ENCODE results near the gene DNAJB5.
"Not testable (repeated sequence)": the region's sequence is repeated elsewhere in the genome, so short reads cannot be mapped to it uniquely, and the experiment has no call there.

Gene DNAJB5

DNA sequence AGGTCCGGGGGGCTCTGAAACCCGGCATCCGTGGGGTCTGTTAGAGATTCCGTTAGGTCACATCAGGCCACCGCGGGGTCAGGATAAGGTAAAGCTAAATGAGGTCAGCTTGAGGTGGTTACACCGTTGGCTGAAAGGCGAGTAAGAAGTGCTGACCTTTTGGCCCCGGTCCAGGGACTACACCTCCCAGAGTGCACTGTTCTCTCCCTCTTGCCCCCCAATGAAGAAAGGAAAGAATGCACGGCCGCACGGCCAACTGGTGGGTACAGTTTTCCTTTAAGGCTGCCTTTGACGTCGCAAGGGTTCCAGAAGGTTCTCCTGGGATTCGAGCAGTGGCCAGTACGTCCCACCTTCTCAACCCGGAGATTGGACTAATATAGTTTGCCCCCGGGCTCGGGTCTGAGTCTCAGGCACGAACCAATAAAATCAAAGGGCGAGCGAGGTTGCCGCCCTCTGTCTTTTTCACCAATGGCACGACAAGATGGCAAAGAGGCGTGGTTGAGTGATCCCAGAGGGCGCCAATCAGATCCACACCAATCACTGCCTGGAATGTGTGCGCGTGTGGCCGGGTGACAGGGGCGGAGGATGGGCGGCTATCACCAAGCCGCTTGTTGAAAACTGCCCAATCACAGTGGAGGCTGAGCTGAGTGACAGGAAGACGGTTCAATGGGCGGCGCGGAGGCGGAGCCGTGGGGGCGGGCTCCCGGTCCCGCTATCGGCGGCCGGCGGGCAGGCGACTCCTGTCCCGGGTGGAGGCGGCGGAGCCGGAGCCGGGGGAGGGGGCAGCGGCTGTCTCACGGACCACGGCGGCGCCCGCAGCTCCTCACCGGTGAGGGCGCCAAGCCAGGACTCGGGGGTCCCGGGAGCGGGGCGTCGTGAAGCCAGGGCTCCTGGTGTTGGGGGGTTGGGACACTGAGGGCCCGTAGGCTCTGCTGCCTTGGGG, at the start of gene DNAJB5:
TSS of gene DNAJB5 (plus strand) at position 743 of the 943 bp plus-strand sequence. CDS start 886 bp downstream, outside the sequence.
- DNase-seq (ENCODE audit: low spot score), result peak; percentile 100

GRCh38 chr9:34939989-34940388, 49.6 kb upstream of the DNAJB5 start:
- DNase-seq (ENCODE audit: low spot score), result not testable (repeated sequence)

- no peak for DNase-seq (ENCODE audit: low spot score)
Observed at GRCh38 chr9:34948451-34948850, 41.1 kb upstream of the DNAJB5 start.

- no peak for DNase-seq (ENCODE audit: low spot score)
Observed at GRCh38 chr9:34954225-34954624, 35.3 kb upstream of the DNAJB5 start.

DNA sequence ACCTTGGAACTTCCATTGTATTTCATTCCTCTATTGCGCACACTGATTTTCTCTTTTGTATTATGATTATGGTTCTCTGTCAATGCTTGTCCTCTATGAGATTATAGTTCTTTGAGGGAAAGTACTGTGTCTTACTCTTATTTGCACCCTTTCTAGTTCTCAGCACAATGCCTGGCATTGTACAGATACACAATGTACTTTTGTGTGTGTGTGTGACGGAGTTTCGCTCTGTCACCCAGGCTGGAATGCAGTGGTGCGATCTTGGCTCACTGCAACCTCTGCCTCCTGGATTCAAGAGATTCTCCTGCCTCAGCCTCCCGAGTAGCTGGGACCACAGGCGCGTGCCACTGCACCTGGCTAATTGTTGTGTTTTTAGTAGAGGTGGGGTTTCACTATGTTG, 33.5 kb upstream of the DNAJB5 start:
- not testable (repeated sequence) for DNase-seq (ENCODE audit: low spot score)

DNA sequence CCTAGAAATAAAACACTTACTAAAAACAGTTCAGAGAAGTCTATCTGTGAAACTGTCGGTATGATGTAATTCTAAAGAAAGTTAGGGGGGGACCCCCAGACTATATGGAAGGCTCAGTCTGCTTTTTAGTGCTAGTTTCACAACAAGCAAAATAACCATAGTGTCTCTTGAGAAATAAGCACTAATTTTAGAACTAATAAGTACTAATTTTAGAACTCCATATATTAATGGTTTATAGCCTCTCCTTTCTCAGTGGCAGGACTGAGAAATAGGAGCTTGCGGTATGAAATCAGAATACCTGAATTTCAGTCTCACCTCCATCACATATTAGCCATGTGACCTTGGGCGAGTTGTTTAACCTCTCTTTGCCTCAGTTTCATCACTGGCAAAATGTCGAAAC, 32.9 kb upstream of the DNAJB5 start:
- DNase-seq (ENCODE audit: low spot score), result no peak

- peak; percentile 15 for DNase-seq (ENCODE audit: low spot score)
Observed at GRCh38 chr9:34957492-34958410, 31.8 kb upstream of the DNAJB5 start, which contains the start of gene PHF24. Gene PHF24 (plus strand): TSS chr9:34958285. CDS start chr9:34971299, 13,014 bp downstream.

DNA sequence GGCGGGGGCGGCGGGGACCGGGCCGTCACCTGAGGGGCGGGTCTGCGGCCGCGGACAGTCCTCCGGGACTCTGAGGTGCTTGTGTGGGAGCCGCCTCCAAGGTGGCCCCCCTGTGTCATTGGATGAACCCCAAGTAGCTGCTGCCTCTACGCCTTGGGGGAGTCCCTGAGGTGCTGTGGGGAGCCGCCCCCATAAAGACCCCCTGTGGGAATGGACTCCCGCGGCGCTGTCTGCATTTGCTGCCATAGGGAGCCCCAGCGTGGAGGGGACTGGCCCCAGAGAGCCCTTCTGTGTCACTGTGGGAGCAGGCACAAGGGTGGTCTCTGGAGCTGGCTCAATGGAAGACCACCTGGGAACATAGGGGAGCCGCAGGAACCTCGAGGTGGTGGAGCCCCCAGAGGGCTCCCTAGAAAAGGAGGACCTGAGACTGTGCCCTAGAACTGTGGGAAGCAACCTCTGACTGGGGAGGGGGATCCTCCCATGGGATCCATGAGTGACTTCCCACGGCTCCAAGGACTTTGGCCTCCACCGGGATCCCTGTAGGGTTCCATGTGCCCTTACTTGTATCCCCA, 31.0 kb upstream of the DNAJB5 start:
- DNase-seq (ENCODE audit: low spot score), result no peak

DNA sequence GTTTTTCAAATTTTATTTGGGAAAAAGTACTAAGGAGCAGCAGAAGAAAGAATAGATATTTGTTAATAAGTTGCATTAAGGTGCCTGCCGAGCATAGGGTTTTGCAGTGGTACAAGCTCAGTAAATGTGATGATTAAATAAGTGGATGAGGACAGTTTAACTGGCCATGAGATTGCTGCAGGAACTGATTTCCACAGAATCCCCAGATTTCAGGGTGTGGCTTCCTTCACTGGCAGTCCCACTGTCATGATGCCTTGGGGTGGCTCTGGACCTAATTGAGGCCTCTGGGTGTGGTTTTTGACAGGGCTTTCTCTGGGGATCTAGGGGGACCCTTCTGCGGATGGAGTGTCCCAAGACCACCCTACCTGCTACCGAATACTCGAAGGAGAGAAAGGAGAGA, 30.1 kb upstream of the DNAJB5 start:
- no peak for DNase-seq (ENCODE audit: low spot score)

DNA sequence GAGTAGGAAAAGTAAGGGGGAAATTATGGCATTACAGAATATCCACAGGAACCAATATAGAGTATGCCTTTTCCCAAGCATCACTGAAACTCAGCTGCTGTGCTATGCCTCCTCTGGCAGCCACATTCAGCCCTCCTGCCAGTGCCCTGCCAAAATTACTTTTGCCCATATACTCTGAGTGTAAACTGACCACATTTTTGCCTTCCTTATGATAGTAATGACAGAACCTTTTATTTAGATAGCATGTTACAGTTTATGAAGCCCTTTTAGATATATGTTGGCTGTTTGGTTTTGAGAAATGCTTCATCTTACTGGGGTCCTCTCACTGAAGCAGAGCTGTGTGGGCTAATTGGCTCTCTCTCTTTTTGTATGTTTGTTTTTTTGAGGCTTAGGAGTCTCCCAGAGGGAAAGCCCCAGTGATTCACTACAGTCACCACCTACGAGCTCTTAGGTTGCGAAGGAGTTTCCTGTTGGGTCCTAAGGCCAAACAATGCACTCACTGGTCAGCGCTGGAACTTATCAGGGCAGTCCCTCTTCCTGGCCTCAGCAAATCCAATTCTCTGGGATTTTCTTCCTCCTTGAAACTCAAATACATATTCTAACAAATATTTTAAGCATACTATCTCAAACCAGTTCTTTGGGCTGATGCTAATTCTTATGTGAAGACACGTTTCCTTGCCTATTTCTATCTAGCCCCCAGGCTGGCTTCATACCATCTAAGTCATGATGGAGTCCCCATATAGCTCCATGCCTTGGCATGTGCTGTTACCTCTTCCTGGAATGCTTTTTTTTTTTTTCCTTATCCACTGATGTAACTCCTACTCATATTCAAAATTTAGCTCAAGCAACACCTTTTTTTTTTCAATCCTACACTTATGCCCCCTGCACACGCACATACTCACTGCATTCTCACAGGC, 27.7 kb upstream of the DNAJB5 start:
- DNase-seq (ENCODE audit: low spot score), result peak; percentile 12

DNA sequence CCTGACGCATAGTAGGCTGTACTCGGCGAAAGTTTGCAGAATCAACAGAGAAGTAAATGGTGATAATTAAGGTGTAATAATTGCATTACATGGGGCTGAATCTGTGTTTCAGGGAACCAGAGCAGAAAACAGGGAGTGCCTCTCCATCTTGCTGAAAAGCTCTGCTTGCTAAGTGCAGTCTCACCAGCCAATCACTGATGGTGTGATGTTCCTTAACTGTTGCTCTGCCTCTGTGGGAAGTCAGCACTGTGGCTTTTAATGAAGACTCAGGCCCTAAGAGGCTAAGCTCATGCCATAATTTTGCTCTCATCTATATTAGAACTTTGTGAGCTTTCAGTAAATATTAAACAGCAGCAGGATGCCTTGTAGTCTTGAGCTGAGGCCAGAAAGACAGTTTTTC, 27.0 kb upstream of the DNAJB5 start:
- DNase-seq (ENCODE audit: low spot score), result no peak

DNA sequence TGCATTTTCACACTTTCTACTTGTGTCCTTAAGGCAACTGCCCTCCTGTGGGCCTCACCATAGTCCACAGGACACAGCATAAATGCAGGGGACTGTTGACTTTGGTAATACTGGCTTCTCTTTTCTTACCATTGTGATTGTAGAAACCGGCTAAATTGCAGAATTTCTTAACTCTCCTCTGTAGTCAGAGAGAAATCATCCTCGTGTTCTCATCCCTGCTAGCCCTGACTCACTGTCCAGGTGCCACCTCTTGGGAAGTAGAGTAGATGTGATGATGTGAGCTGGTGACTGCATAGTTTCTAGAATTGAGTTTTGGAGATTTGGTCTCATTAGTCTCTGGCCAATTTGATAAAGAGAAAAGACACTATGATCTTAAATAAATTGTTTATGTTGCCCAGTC, 26.0 kb upstream of the DNAJB5 start:
- DNase-seq (ENCODE audit: low spot score), result no peak

DNA sequence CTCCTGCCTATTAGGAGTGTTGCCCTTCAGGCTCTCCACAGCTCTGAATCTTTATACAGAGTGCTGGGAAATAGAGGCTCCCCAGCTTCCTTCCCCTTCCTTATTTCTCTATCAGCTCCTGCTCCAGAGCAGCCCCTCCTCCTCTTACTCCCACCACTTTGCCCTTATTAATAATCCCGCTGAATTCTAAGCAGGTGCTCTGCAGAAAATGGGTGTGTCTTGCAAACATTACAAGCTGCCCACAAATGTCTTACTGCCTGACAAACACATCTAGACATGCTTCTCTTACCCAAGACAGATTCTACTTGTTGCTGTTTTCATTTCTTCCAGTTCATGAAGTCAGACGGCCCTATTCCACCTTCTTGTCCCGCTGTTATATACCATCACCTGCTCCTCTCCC, 25.1 kb upstream of the DNAJB5 start:
- no peak for DNase-seq (ENCODE audit: low spot score)

GRCh38 chr9:34971146-34971811, 18.3 kb upstream of the DNAJB5 start:
- no peak for DNase-seq (ENCODE audit: low spot score)

DNA sequence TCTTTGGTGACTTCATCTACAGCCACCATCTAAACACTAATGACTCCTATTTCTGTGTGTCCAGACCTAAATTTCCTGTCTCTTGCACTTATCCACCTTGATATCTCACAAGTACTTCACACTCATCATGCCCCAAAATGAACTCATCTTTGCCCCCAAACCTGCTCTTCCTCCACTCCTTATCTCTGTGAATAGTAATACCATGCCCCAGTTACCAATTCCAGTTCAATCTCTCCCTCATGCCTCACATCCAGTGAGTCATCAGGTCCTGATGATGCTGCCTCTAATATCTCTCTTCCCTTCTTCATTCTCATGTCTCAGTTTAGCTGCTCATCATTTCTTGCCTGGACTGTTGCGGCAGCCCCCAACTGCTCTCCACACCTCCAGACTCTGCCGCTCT, 14.9 kb upstream of the DNAJB5 start:
- DNase-seq (ENCODE audit: low spot score), result no peak

DNA sequence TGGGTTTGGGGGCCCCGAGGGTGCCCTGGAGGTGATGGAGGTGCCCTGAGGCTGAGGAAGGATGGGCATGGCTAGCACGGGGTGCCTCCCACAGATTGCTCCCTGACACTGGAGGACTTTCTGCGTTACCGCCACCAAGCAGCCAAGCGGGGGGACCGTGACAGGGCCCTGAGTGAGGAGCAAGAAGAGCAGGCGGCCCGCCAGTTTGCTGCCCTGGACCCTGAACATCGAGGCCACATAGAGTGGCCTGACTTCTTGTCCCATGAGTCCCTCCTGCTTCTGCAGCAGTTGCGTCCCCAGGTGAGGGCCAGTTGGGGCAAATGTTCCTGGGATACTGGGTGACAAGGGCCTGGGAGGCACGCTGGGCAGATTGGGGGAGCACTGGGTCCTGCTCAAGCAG, 13.1 kb upstream of the DNAJB5 start:
- no peak for DNase-seq (ENCODE audit: low spot score)

DNA sequence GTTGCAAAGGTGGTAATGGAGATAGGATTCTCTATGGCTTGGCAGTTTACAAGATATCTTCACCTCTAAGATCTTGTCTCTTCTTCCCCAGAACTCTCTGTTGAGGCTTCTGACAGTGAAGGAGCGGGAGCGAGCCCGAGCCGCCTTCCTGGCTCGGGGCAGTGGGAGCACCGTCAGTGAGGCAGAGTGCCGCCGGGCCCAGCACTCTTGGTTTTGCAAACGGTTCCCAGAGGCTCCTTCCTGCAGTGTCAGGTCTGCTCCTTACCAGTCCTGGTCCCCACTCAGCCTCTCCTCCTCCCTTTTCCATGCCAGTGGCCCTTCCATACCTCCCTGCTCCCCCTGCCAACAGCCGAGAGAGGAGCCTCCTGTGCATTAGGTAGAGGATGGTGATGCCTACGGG, 12.6 kb upstream of the DNAJB5 start:
- no peak for DNase-seq (ENCODE audit: low spot score)

GRCh38 chr9:34980181-34980761, 9.3 kb upstream of the DNAJB5 start:
- DNase-seq (ENCODE audit: low spot score), result no peak

GRCh38 chr9:34982361-34982760, 7.2 kb upstream of the DNAJB5 start:
- DNase-seq (ENCODE audit: low spot score), result no peak

GRCh38 chr9:34983209-34983608, 6.3 kb upstream of the DNAJB5 start:
- DNase-seq (ENCODE audit: low spot score), result no peak
